ENCODE measurements around the gene CEP295NL.
A peak's percentile ranks its signal among the peaks of the same experiment; 100 is the strongest.
"Not testable (repeated sequence)": the region's sequence is repeated elsewhere in the genome, so short reads cannot be mapped to it uniquely, and the experiment has no call there.

CEP295NL gene

GRCh38 chr17:78903101-78903779 lies at the start of gene CEP295NL:
Gene CEP295NL (minus strand): TSS chr17:78903201. CDS start chr17:78901828, 1,373 bp downstream.
- DNase-seq, result no peak

- no peak for DNase-seq
Observed at GRCh38 chr17:78952706-78953105, 49.7 kb upstream of the CEP295NL start.

GRCh38 chr17:78951967-78952551 lies 49.1 kb upstream of the CEP295NL start:
- DNase-seq, result no peak

GRCh38 chr17:78950870-78951269 lies 47.9 kb upstream of the CEP295NL start:
- DNase-seq, result no peak

GRCh38 chr17:78947235-78948149 lies 44.5 kb upstream of the CEP295NL start:
- no peak for DNase-seq

GRCh38 chr17:78946631-78947030 lies 43.6 kb upstream of the CEP295NL start:
- no peak for DNase-seq

- no peak for DNase-seq
Observed at GRCh38 chr17:78946131-78946530, 43.1 kb upstream of the CEP295NL start.

- not testable (repeated sequence) for DNase-seq
Observed at GRCh38 chr17:78945455-78945854, 42.5 kb upstream of the CEP295NL start.

- no peak for DNase-seq
Observed at GRCh38 chr17:78944956-78945355, 42.0 kb upstream of the CEP295NL start.

- DNase-seq, result no peak
Observed at GRCh38 chr17:78944026-78944425, 41.0 kb upstream of the CEP295NL start.

GRCh38 chr17:78940708-78941107 lies 37.7 kb upstream of the CEP295NL start:
- peak; percentile 10 for DNase-seq

GRCh38 chr17:78940258-78940657 lies 37.3 kb upstream of the CEP295NL start:
- DNase-seq, result no peak

- no peak for DNase-seq
Observed at GRCh38 chr17:78939615-78940014, 36.6 kb upstream of the CEP295NL start.

GRCh38 chr17:78937561-78937960 lies 34.6 kb upstream of the CEP295NL start:
- no peak for DNase-seq

- DNase-seq, result no peak
Observed at GRCh38 chr17:78935419-78936323, 32.7 kb upstream of the CEP295NL start.

GRCh38 chr17:78934681-78935418 lies 31.8 kb upstream of the CEP295NL start:
- DNase-seq, result no peak

GRCh38 chr17:78933959-78934568 lies 31.1 kb upstream of the CEP295NL start:
- DNase-seq, result peak; percentile 84

- no peak for DNase-seq
Observed at GRCh38 chr17:78933025-78933958, 30.3 kb upstream of the CEP295NL start.

GRCh38 chr17:78929908-78930775 lies 27.1 kb upstream of the CEP295NL start:
- no peak for DNase-seq
